Kidney (tissue), 14 donors: ENCODE results near the gene DNAJC10. TPM values are rescaled to one million over a fixed set of nuclear protein-coding genes. Genes with fewer than 3 reads are reported as not detected.

Source experiments
- DNase-seq, 5 donors: peaks; one replicate each; pipeline ENCODE4 v3.0.0-alpha.2; 2013 to 2020
- FAIRE-seq: peaks from 2 replicates; lab custom pipeline; 2012; peaks lifted over from hg19 to GRCh38; lab: Jason Lieb, UNC
- H3K27ac ChIP-seq, 2 donors: one replicate each; pipeline ENCODE4 v1.7.0; 2013; ENCODE audit warnings: low read depth in 2 of 2, low read length in 2 of 2, inconsistent platforms in 1 of 2
- H3K27me3 ChIP-seq: one replicate; pipeline ENCODE4 v1.7.1; 2013; ENCODE audit warnings: low read length, inconsistent platforms; ENCODE audit not compliant: control insufficient read depth, insufficient read depth
- H3K36me3 ChIP-seq, 3 donors: one replicate each; pipeline versions ENCODE4 v1.7.0 to v1.7.1; 2013; ENCODE audit warnings: low read length in 3 of 3, control low read depth in 1 of 3, inconsistent platforms in 1 of 3; ENCODE audit not compliant: insufficient read depth in 3 of 3, control insufficient read depth in 2 of 3
- H3K4me1 ChIP-seq, 3 donors: one replicate each; pipeline versions ENCODE4 v1.7.0 to v1.7.1; 2013; ENCODE audit warnings: low read length in 3 of 3, inconsistent platforms in 1 of 3, low read depth in 1 of 3; ENCODE audit not compliant: control insufficient read depth in 2 of 3, insufficient read depth in 2 of 3
- H3K4me3 ChIP-seq, 3 donors: one replicate each; pipeline versions ENCODE4 v1.7.0 to v1.8.1; 2013; ENCODE audit warnings: low read length in 3 of 3, control low read depth in 1 of 3, inconsistent platforms in 1 of 3
- H3K9ac ChIP-seq, 3 donors: one replicate each; pipeline versions ENCODE4 v1.7.0 to v1.7.1; 2013; ENCODE audit warnings: low read length in 3 of 3, control low read depth in 1 of 3, inconsistent platforms in 1 of 3
- H3K9me3 ChIP-seq, 3 donors: one replicate each; pipeline versions ENCODE4 v1.7.0 to v1.7.1; 2013; ENCODE audit warnings: low read length in 3 of 3, control low read depth in 1 of 3, inconsistent platforms in 1 of 3; ENCODE audit not compliant: control insufficient read depth in 2 of 3, insufficient read depth in 1 of 3
- intact Hi-C: fragments of 100-400 bp; cut with DNase I; formaldehyde crosslinking; loops from one replicate; pipeline ENCODE4 v1.11.1; 2022
- polyA plus RNA-seq: library from polyadenylated mRNA; stranded (reverse); fragments of 350-450 nt; fragmentation: Illumina TruSeq; extraction: RNeasy Lipid Tissue Mini Kit (QIAGEN cat#74804); gene quantifications from one replicate; pipeline ENCODE4 v1.2.3, GENCODE V29; 2014; ENCODE audit warnings: low read depth, low replicate concordance; ENCODE audit not compliant: insufficient read depth
- total RNA-seq: library from RNA; stranded (reverse); fragmentation: NEBNext Ultra II Directional; extraction: Animal tissue kit (Norgen Biotek cat#: 25700); gene quantifications from one replicate; pipeline ENCODE4 v1.2.1, GENCODE V29; 2021
- TF ChIP-seq, protein P1 (sequence below): IDR thresholded peaks from 3 replicates; pipeline ENCODE4 v1.5.1; 2012; ENCODE audit warnings: mild to moderate bottlenecking, moderate library complexity, borderline replicate concordance; ENCODE audit not compliant: insufficient read depth; ENCODE audit errors: extremely low read depth
- donor health status: control.
- donor health status: control.
- donor health status: control.
- donor health status: control.
- donor health status: control.
- donor health status: DM: yes; HTN: yes; CAD: no.
- donor health status: Normal renal cell carcinoma (clear cell type).

DNAJC10 gene
- total and polyA plus RNA-seq, 2 donors from 2014 or later = 30.1 to 127 TPM

DNA sequence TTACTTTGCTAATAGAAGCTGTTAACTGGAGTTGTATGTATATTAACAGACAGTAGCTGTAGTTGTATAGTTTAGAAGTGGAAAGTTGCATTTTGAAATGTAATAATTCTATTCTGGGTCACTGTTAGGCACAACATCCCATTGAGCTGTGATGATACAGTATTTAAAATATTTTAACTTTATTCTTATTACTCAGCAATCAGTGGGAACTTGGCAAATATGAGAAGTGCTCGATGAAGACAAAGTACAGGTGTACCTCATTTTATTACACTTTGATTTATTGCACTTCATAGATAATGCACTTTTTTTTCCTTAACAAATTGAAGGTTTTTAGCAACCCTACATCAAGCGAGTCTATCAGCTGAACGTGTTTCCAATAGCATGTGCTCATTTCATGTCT lies 8.6 kb downstream of the DNAJC10 start:
- Histone ChIP-seq H3K4me3 (no peak overlapping the region), H3K36me3 (peaks cover 0 to 10% (median 2%) of the 10 kb centered on the region in 3 donors), H3K9ac (no peak overlapping the region), H3K4me1 (no peaks in the 10 kb centered on the region), H3K27me3 (no peaks in the 10 kb centered on the region), H3K27ac (no peak overlapping the region), H3K9me3 (no peaks in the 10 kb centered on the region)
- intact Hi-C loops = no loop called here
- TF ChIP-seq, protein P1, sequence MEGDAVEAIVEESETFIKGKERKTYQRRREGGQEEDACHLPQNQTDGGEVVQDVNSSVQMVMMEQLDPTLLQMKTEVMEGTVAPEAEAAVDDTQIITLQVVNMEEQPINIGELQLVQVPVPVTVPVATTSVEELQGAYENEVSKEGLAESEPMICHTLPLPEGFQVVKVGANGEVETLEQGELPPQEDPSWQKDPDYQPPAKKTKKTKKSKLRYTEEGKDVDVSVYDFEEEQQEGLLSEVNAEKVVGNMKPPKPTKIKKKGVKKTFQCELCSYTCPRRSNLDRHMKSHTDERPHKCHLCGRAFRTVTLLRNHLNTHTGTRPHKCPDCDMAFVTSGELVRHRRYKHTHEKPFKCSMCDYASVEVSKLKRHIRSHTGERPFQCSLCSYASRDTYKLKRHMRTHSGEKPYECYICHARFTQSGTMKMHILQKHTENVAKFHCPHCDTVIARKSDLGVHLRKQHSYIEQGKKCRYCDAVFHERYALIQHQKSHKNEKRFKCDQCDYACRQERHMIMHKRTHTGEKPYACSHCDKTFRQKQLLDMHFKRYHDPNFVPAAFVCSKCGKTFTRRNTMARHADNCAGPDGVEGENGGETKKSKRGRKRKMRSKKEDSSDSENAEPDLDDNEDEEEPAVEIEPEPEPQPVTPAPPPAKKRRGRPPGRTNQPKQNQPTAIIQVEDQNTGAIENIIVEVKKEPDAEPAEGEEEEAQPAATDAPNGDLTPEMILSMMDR = no peak
- DNase-seq = no peak
- no peak for FAIRE-seq

DNA sequence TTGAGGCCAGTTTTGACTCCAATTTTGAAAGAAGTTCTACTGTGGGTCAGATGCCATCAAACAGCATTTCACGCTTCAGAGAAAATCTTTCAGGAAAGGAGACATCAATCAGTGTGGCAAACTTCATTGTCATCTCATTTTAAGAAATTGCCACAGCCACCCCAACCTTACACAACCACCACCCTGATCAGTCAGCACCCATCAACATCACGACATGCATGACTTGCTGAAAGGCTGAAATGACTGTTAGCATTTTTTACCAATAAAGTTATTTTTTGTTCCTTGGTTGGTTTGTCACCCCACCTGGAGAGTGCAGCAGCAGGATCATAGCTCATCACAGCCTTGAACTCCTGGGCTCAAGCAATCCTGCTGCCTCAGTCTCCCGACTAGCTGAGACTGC lies 10.4 kb downstream of the DNAJC10 start:
- intact Hi-C loops = no loop called here
- no peak overlapping the region for H3K27ac ChIP-seq
- peaks cover 0 to 10% (median 0%) of the 10 kb centered on the region in 3 donors for H3K36me3 ChIP-seq
- no peak for FAIRE-seq
- no peaks in the 10 kb centered on the region for H3K9me3 ChIP-seq
- no peaks in the 10 kb centered on the region for H3K4me1 ChIP-seq
- no peaks in the 10 kb centered on the region for H3K27me3 ChIP-seq
- TF ChIP-seq, protein P1 = no peak
- no peak overlapping the region for H3K4me3 ChIP-seq
- H3K9ac ChIP-seq = no peak overlapping the region
- DNase-seq = no peak

DNA sequence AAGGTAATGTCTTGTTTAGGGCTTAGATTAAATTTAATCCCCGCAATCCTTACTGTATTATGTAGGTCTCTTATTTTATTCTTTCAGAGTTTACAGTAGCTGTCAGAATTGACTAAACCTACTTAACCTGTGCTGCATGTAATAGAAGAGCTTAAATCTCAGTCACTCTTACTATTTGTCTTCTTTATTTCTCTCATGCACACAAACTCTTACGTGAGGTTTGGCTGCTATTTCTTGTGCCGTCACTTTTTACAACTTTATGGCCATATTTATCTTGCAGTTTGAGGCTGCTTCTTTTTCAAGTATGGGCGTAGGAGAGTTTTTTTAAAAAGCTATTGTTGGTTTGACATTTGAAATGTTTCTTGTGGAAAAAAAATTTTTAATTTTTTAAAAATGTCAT lies 12.0 kb downstream of the DNAJC10 start:
- H3K9ac ChIP-seq = no peak overlapping the region
- no peak overlapping the region for H3K27ac ChIP-seq
- FAIRE-seq (peak; percentile 42), DNase-seq (no peak)
- no peaks in the 10 kb centered on the region for H3K27me3 ChIP-seq
- no peaks in the 10 kb centered on the region for H3K9me3 ChIP-seq
- peaks cover 2 to 13% (median 2%) of the 10 kb centered on the region in 3 donors for H3K36me3 ChIP-seq
- TF ChIP-seq, protein P1 = no peak
- intact Hi-C loops = no loop called here
- no peaks in the 10 kb centered on the region for H3K4me1 ChIP-seq
- H3K4me3 ChIP-seq = no peak overlapping the region
